GM12878 (cell line): ENCODE measurements around the gene PARM1. TPM values are rescaled to one million over a fixed set of nuclear protein-coding genes. Genes with fewer than 3 reads are reported as not detected.

Experiments
- ATAC-seq: fragments of 200-7000 bp; cut with Tn5 transposase; 3 replicates; pipeline ENCODE4 v1.9.1; 2020; ENCODE audit warnings: mild to moderate bottlenecking, moderate library complexity
- BruUV-seq: library from RNA; stranded (reverse); fragments of 400-500 nt; replicated peaks from 2 replicates; lab custom pipeline; 2021; lab: Mats Ljungman, UMichigan
- CTCF ChIA-PET: fragments of 300-600 bp; sonication (Branson Sonifier 250); formaldehyde crosslinking; extraction: SDS; loops from one replicate; lab custom pipeline; 2021; ENCODE audit warnings: inconsistent platforms; lab: Yijun Ruan, JAX
- POLR2A ChIA-PET: fragments of 350-600 bp; formaldehyde crosslinking; extraction: SDS; loops from one replicate; lab custom pipeline; 2021; ENCODE audit warnings: inconsistent platforms; lab: Charles Lee
- RAD21 ChIA-PET: fragments of 300-600 bp; sonication (Branson Sonifier 250); formaldehyde crosslinking; loops from one replicate; lab custom pipeline; 2023; ENCODE audit warnings: antibody characterized with exemption; ENCODE audit not compliant: unreplicated experiment; lab: Charles Lee
- SMC1A ChIA-PET: fragments of 300-600 bp; sonication (Branson Sonifier 250); formaldehyde crosslinking; loops from one replicate; lab custom pipeline; 2023; ENCODE audit not compliant: unreplicated experiment, uncharacterized antibody; lab: Charles Lee
- DNase-seq: peaks from one replicate; pipeline ENCODE4 v3.0.0-alpha.2; 2011; ENCODE audit warnings: low read depth, low spot score
- FAIRE-seq: peaks from 3 replicates; lab custom pipeline; 2011; peaks lifted over from hg19 to GRCh38; lab: Jason Lieb, UNC
- H2AFZ ChIP-seq: 2 replicates; pipeline ENCODE4 v1.6.0; 2011; ENCODE audit warnings: low read depth, low read length, control low read depth; ENCODE audit not compliant: control insufficient read depth
- H3K27ac ChIP-seq: 2 replicates; pipeline ENCODE4 v1.5.1; 2011; ENCODE audit warnings: control low read depth; ENCODE audit not compliant: control insufficient read depth, insufficient read depth
- H3K27me3 ChIP-seq, 2 experiments: replicated peaks in 1 of 2; 2 replicates each; pipeline versions ENCODE4 v1.6.0 to v1.6.1; 2011; ENCODE audit warnings: low read length in 1 of 2; ENCODE audit not compliant: control insufficient read depth in 2 of 2, insufficient read depth in 2 of 2
- H3K36me3 ChIP-seq, 2 experiments: 2 replicates each; pipeline ENCODE4 v1.5.1; 2011; ENCODE audit warnings: low read length in 1 of 2; ENCODE audit not compliant: control insufficient read depth in 2 of 2, insufficient read depth in 2 of 2
- H3K4me1 ChIP-seq: 2 replicates; pipeline ENCODE4 v1.6.1; 2011; ENCODE audit warnings: mild to moderate bottlenecking, low read length, moderate library complexity, mixed read lengths; ENCODE audit not compliant: control insufficient read depth, insufficient read depth
- H3K4me2 ChIP-seq: 2 replicates; pipeline ENCODE4 v1.6.0; 2011; ENCODE audit warnings: control low read depth; ENCODE audit not compliant: control insufficient read depth, insufficient read depth
- H3K4me3 ChIP-seq: fragments of 200-600 bp; sonication (generic); 2 replicates; pipeline ENCODE4 v1.5.1; 2016
- H3K79me2 ChIP-seq: 2 replicates; pipeline ENCODE4 v1.6.0; 2011; ENCODE audit warnings: low read length; ENCODE audit not compliant: control insufficient read depth, insufficient read depth
- H3K9ac ChIP-seq: 2 replicates; pipeline ENCODE4 v1.8.0; 2011; ENCODE audit warnings: low read length, control low read depth, mixed read lengths; ENCODE audit not compliant: control insufficient read depth, insufficient read depth
- H3K9me3 ChIP-seq: replicated peaks from 3 replicates; pipeline ENCODE4 v1.5.1; 2011; ENCODE audit warnings: mild to moderate bottlenecking, low read length; ENCODE audit not compliant: control insufficient read depth, insufficient read depth
- H4K20me1 ChIP-seq: 2 replicates; pipeline ENCODE4 v1.6.0; 2011; ENCODE audit not compliant: control insufficient read depth, insufficient read depth
- CEBPB ChIP-seq, 2 experiments: fragments of 150-350 bp in 1 of 2; IDR thresholded peaks; 2 replicates each; pipeline ENCODE4 v1.6.1; 2012 to 2014; ENCODE audit warnings: low read depth in 2 of 2, low read length in 2 of 2, borderline replicate concordance in 1 of 2, inconsistent platforms in 1 of 2
- HDAC6 ChIP-seq: fragments of 200-600 bp; sonication (generic); IDR thresholded peaks from one replicate; pipeline ENCODE4 v1.8.0; 2017; ENCODE audit warnings: antibody characterized with exemption; ENCODE audit not compliant: unreplicated experiment
- IKZF1 ChIP-seq: fragments of 450-650 bp; conservative IDR thresholded peaks from 2 replicates; pipeline ENCODE4 v1.6.1; 2017; ENCODE audit warnings: antibody characterized with exemption, mild to moderate bottlenecking
- IKZF2 ChIP-seq, 2 experiments: fragments of 450-650 bp; IDR thresholded peaks; 2 replicates each; pipeline ENCODE4 v1.6.1; 2017; ENCODE audit warnings: mild to moderate bottlenecking in 2 of 2, moderate library complexity in 2 of 2
- JUND ChIP-seq: IDR thresholded peaks from 2 replicates; pipeline ENCODE4 v1.6.1; 2012; ENCODE audit warnings: low read depth, mild to moderate bottlenecking, low read length, improper control_type of control experiment, moderate library complexity
- NFYA ChIP-seq: IDR thresholded peaks from 2 replicates; pipeline ENCODE4 v1.6.1; 2011; ENCODE audit warnings: low read depth, mild to moderate bottlenecking, low read length, improper control_type of control experiment, borderline replicate concordance
- NFYB ChIP-seq: IDR thresholded peaks from 2 replicates; pipeline ENCODE4 v1.6.1; 2011; ENCODE audit warnings: low read depth, mild to moderate bottlenecking, low read length, improper control_type of control experiment, moderate library complexity; ENCODE audit not compliant: insufficient read depth
- NR2C2 ChIP-seq: IDR thresholded peaks from 2 replicates; pipeline ENCODE4 v1.6.1; 2011; ENCODE audit warnings: borderline replicate concordance, low read depth; ENCODE audit not compliant: control insufficient read depth, insufficient read length
- RAD21 ChIP-seq: IDR thresholded peaks from 2 replicates; pipeline ENCODE4 v1.6.1; 2011; ENCODE audit warnings: mild to moderate bottlenecking, low read depth, low read length, moderate library complexity; ENCODE audit not compliant: insufficient read depth
- RB1 ChIP-seq: fragments of 450-650 bp; formaldehyde crosslinking; IDR thresholded peaks from 2 replicates; pipeline ENCODE4 v1.6.1; 2017; ENCODE audit warnings: mild to moderate bottlenecking, borderline replicate concordance
- SP1 ChIP-seq: IDR thresholded peaks from one replicate; pipeline ENCODE4 v1.6.1; 2011; ENCODE audit warnings: low read depth, low read length
- STAT1 ChIP-seq: fragments of 450-650 bp; conservative IDR thresholded peaks from 2 replicates; pipeline ENCODE4 v1.6.1; 2014; ENCODE audit warnings: antibody characterized with exemption, mild to moderate bottlenecking
- TAF1 ChIP-seq: IDR thresholded peaks from 2 replicates; pipeline ENCODE4 v1.6.1; 2011; ENCODE audit warnings: mild to moderate bottlenecking, low read depth, low read length, borderline replicate concordance
- YY1 ChIP-seq: IDR thresholded peaks from 2 replicates; pipeline ENCODE4 v1.6.1; 2011; ENCODE audit warnings: low read depth, mild to moderate bottlenecking, low read length
- WGBS: methylation state at CpG from one replicate; pipeline ENCODE4 v1.1.6; 2016; ENCODE audit warnings: low lambda C conversion rate; ENCODE audit not compliant: insufficient replicate concordance, insufficient coverage; ENCODE audit errors: missing lambda C conversion rate; 5-methylcytosine and 5-hydroxymethylcytosine counted together
- in situ Hi-C: fragments of 300-500 bp; cut with MboI; formaldehyde crosslinking; loops from 9 replicates; pipeline ENCODE4 v1.14.3; 2018; ENCODE audit warnings: mixed read lengths
- intact Hi-C: fragments of 100-400 bp; cut with micrococcal nuclease; formaldehyde crosslinking; loops from one replicate; pipeline ENCODE4 v1.14.2; 2022; ENCODE audit not compliant: unreplicated experiment
- polyA plus RNA-seq, 11 experiments: library from polyadenylated mRNA; depleted of rRNA in 4 of 11; unstranded in 6 of 11; stranded (reverse) in 5 of 11; fragments of >200 nt; fragmentation: Nextera tagmentation in 4 of 11; fragmentation: Illumina TruSeq in 1 of 11; extraction: Ambion mirVana in 4 of 11; extraction: Trizol in 1 of 11; gene quantifications; 1 replicate in 1 of 11; 2 replicates in 10 of 11; pipeline versions ENCODE4 v1.2.1 to v1.2.3, GENCODE V29; 2011 to 2016; ENCODE audit warnings: inconsistent platforms in 2 of 11, missing spikeins in 2 of 11, low read depth in 1 of 11
- total RNA-seq, 4 experiments: library from RNA; depleted of rRNA in 3 of 4; stranded (reverse); fragments of >200 nt in 3 of 4; fragmentation: Illumina TruSeq in 1 of 4; extraction: Trizol in 1 of 4; gene quantifications; 2 replicates each; pipeline versions ENCODE4 v1.2.1 to v1.2.3, GENCODE V29; 2013 to 2021
- TF ChIP-seq, protein P1 (sequence below): fragments of 150-350 bp; IDR thresholded peaks from 2 replicates; pipeline ENCODE4 v1.6.1; 2014; ENCODE audit warnings: mild to moderate bottlenecking, low read depth, low read length
- TF ChIP-seq, protein P2 (sequence below): fragments of 450-650 bp; IDR thresholded peaks from 2 replicates; pipeline ENCODE4 v1.6.1; 2017; ENCODE audit warnings: low read depth, mild to moderate bottlenecking, moderate library complexity
- TF ChIP-seq, protein P3 (sequence below): IDR thresholded peaks from 2 replicates; pipeline ENCODE4 v1.6.1; 2011; ENCODE audit warnings: mild to moderate bottlenecking, low read depth, low read length, moderate library complexity; ENCODE audit not compliant: insufficient replicate concordance
- TF ChIP-seq, protein P4 (sequence below): IDR thresholded peaks from 2 replicates; pipeline ENCODE4 v1.6.1; 2011; ENCODE audit warnings: low read depth, mild to moderate bottlenecking, low read length, moderate library complexity, borderline replicate concordance; ENCODE audit errors: extremely low read depth

PARM1 gene
- total and polyA plus RNA-seq, 10 of the 15 experiments (the other 5 are each of a cell fraction or from before 2014, with no cell fraction given): 13.9 to 56.2 (median 41.3) TPM

DNA sequence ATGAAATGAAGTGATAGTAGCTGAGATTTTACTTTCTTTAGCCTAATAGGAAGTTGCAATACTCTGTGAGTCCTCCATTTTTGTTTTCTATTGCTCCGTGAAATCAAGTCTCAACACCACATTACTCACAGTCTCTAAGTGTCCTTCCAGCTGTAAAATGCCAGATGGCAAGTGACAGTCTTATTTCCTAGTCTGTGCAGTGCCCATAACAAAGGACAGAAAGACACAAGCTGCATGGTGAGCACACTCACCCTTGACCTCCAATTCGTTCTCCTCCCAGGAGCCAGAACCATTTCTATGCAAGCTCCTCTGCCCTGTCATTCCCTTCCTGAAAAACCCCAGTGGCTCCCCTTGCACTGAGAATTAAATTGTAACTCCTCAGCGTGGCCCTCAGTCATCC lies 101.6 kb downstream of the PARM1 start:
- BruUV-seq: no TSS peak
- WGBS: 70% methylated on average over 3 of the region's 3 CpGs
- in situ Hi-C loops: no loop called here

More for the DNA sequence above, 101.6 kb downstream of the PARM1 start:
- Histone ChIP-seq H4K20me1 (no peaks in the 10 kb centered on the region), H3K9me3 (no peaks in the 10 kb centered on the region; the same call in 2 of the 3 replicates), H3K4me2 (no peak overlapping the region), H3K4me1 (peaks cover 6% of the 10 kb centered on the region), H3K27me3 (no peaks in the 10 kb centered on the region), H3K36me3 (no peaks in the 10 kb centered on the region; a peak in 1 of 4 replicates), H3K79me2 (no peaks in the 10 kb centered on the region), H2AFZ (no peak overlapping the region), H3K4me3 (no peak overlapping the region), H3K27ac (no peak overlapping the region), H3K9ac (no peak overlapping the region)
- no peak for DNase-seq
- CTCF ChIA-PET: interaction anchor here (0.9 to 1.4 kb wide), 2 partner anchors 25 to 161 kb away, joined by 3 to 4 read pairs; no protein-coding TSS in a partner anchor
- TF ChIP-seq STAT1 (no peak), TAF1 (no peak), YY1 (no peak), JUND (no peak), NFYB (no peak), RAD21 (no peak), NR2C2 (no peak), CEBPB (IDR thresholded peaks at IDR 0.05; ENCODE audit: borderline replicate concordance in 1 of 2, low read depth in 2 of 2, low read length in 2 of 2) (no peak), HDAC6 (no peak), IKZF2 (IDR thresholded peaks at IDR 0.05) (no peak), NFYA (no peak), SP1 (no peak), RB1 (no peak), IKZF1 (no peak)
- TF ChIP-seq, protein P1, sequence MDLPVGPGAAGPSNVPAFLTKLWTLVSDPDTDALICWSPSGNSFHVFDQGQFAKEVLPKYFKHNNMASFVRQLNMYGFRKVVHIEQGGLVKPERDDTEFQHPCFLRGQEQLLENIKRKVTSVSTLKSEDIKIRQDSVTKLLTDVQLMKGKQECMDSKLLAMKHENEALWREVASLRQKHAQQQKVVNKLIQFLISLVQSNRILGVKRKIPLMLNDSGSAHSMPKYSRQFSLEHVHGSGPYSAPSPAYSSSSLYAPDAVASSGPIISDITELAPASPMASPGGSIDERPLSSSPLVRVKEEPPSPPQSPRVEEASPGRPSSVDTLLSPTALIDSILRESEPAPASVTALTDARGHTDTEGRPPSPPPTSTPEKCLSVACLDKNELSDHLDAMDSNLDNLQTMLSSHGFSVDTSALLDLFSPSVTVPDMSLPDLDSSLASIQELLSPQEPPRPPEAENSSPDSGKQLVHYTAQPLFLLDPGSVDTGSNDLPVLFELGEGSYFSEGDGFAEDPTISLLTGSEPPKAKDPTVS: no peak
- TF ChIP-seq, protein P2, sequence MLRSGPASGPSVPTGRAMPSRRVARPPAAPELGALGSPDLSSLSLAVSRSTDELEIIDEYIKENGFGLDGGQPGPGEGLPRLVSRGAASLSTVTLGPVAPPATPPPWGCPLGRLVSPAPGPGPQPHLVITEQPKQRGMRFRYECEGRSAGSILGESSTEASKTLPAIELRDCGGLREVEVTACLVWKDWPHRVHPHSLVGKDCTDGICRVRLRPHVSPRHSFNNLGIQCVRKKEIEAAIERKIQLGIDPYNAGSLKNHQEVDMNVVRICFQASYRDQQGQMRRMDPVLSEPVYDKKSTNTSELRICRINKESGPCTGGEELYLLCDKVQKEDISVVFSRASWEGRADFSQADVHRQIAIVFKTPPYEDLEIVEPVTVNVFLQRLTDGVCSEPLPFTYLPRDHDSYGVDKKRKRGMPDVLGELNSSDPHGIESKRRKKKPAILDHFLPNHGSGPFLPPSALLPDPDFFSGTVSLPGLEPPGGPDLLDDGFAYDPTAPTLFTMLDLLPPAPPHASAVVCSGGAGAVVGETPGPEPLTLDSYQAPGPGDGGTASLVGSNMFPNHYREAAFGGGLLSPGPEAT: no peak
- TF ChIP-seq, protein P3, sequence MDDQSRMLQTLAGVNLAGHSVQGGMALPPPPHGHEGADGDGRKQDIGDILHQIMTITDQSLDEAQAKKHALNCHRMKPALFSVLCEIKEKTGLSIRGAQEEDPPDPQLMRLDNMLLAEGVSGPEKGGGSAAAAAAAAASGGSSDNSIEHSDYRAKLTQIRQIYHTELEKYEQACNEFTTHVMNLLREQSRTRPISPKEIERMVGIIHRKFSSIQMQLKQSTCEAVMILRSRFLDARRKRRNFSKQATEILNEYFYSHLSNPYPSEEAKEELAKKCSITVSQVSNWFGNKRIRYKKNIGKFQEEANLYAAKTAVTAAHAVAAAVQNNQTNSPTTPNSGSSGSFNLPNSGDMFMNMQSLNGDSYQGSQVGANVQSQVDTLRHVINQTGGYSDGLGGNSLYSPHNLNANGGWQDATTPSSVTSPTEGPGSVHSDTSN: no peak
- TF ChIP-seq, protein P4, sequence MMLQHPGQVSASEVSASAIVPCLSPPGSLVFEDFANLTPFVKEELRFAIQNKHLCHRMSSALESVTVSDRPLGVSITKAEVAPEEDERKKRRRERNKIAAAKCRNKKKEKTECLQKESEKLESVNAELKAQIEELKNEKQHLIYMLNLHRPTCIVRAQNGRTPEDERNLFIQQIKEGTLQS: no peak
- POLR2A ChIA-PET: no interaction called here
- SMC1A ChIA-PET: interaction anchor here (0.9 kb wide), 1 partner anchor 34 kb away, joined by 3 read pairs; no protein-coding TSS in a partner anchor
- RAD21 ChIA-PET: interaction anchor here (1.2 kb wide), 1 partner anchor 91 kb away, joined by 3 read pairs; no protein-coding TSS in a partner anchor
- no peak for ATAC-seq
- intact Hi-C loops: no loop called here
- no peak for FAIRE-seq
